Endothelial cell (in vitro differentiated cells): ENCODE data around the gene R3HDM2. TPM values are rescaled to one million over a fixed set of nuclear protein-coding genes. Genes with fewer than 3 reads are reported as not detected.

Experiments used
- DNase-seq: peaks from one replicate; pipeline ENCODE4 v3.0.0; 2021; ENCODE audit warnings: low spot score
- H3K27ac Mint-ChIP-seq: one replicate; pipeline ENCODE4 v1.8.0; 2021; ENCODE audit warnings: mixed read lengths, inconsistent platforms; ENCODE audit not compliant: unreplicated experiment
- H3K27me3 Mint-ChIP-seq: one replicate; pipeline ENCODE4 v1.8.0; 2021; ENCODE audit warnings: mild to moderate bottlenecking, moderate library complexity, mixed read lengths, inconsistent platforms; ENCODE audit not compliant: unreplicated experiment
- H3K36me3 Mint-ChIP-seq: one replicate; pipeline ENCODE4 v1.8.0; 2021; ENCODE audit warnings: mild to moderate bottlenecking, low read depth, mixed read lengths, inconsistent platforms; ENCODE audit not compliant: unreplicated experiment
- H3K4me1 Mint-ChIP-seq: one replicate; pipeline ENCODE4 v1.8.0; 2021; ENCODE audit warnings: mild to moderate bottlenecking, mixed read lengths, inconsistent platforms; ENCODE audit not compliant: unreplicated experiment
- H3K4me3 Mint-ChIP-seq: one replicate; pipeline ENCODE4 v1.8.0; 2021; ENCODE audit warnings: mild to moderate bottlenecking, mixed read lengths, inconsistent platforms; ENCODE audit not compliant: unreplicated experiment
- H3K9me3 Mint-ChIP-seq: one replicate; pipeline ENCODE4 v1.8.0; 2021; ENCODE audit warnings: mixed read lengths, inconsistent platforms; ENCODE audit not compliant: unreplicated experiment
- CTCF ChIP-seq: fragments of 200-600 bp; sonication (generic); IDR thresholded peaks from one replicate; pipeline ENCODE4 v1.5.0; 2021; ENCODE audit warnings: antibody characterized with exemption; ENCODE audit not compliant: unreplicated experiment
- total RNA-seq: library from RNA; stranded (reverse); fragmentation: NEBNext Ultra II Directional; extraction: Animal tissue kit (Norgen Biotek cat#: 25700); gene quantifications from one replicate; pipeline ENCODE4 v1.2.1, GENCODE V29; 2021; ENCODE audit not compliant: unreplicated experiment

R3HDM2 gene
- total RNA-seq, 1 donor from 2014 or later, result 39.4 TPM

- Mint-ChIP-seq H3K27ac (peak overlapping the region; percentile 64), H3K9me3 (no peaks in the 10 kb centered on the region), H3K4me1 (peaks cover 26% of the 10 kb centered on the region), H3K36me3 (peaks cover 17% of the 10 kb centered on the region), H3K4me3 (peak overlapping the region; percentile 70), H3K27me3 (peaks cover 46% of the 10 kb centered on the region)
- TF ChIP-seq CTCF, result no peak
- DNase-seq, result no peak
These were observed 190.5 kb downstream of the R3HDM2 start for GRCh38 chr12:57240066-57240921.

GRCh38 chr12:57239587-57240065 is 191.2 kb downstream of the R3HDM2 start:
- no peak for DNase-seq
- H3K27me3 Mint-ChIP-seq, result peaks cover 42% of the 10 kb centered on the region
- no peaks in the 10 kb centered on the region for H3K9me3 Mint-ChIP-seq
- H3K36me3 Mint-ChIP-seq, result peaks cover 19% of the 10 kb centered on the region
- no peak for TF ChIP-seq CTCF
- H3K27ac Mint-ChIP-seq, result peak overlapping the region; percentile 14
- peaks cover 26% of the 10 kb centered on the region for H3K4me1 Mint-ChIP-seq
- H3K4me3 Mint-ChIP-seq, result peak overlapping the region; percentile 49

GRCh38 chr12:57238854-57239554 is 191.8 kb downstream of the R3HDM2 start:
- peak; percentile 100 for TF ChIP-seq CTCF
- Mint-ChIP-seq H3K27ac (peak overlapping the region; percentile 64), H3K4me3 (peak overlapping the region; percentile 85), H3K27me3 (peaks cover 40% of the 10 kb centered on the region), H3K4me1 (peaks cover 23% of the 10 kb centered on the region), H3K9me3 (no peaks in the 10 kb centered on the region), H3K36me3 (peaks cover 26% of the 10 kb centered on the region)
- DNase-seq, result peak; percentile 96

- peak overlapping the region; percentile 85 for H3K4me3 Mint-ChIP-seq
These were observed 192.7 kb downstream of the R3HDM2 start for GRCh38 chr12:57237932-57238853.

More at GRCh38 chr12:57237932-57238853, 192.7 kb downstream of the R3HDM2 start:
- H3K27ac Mint-ChIP-seq, result peak overlapping the region; percentile 64
- peak; percentile 13 for DNase-seq
- TF ChIP-seq CTCF, result no peak
- H3K36me3 Mint-ChIP-seq, result peaks cover 30% of the 10 kb centered on the region
- peaks cover 23% of the 10 kb centered on the region for H3K4me1 Mint-ChIP-seq
- peaks cover 39% of the 10 kb centered on the region for H3K27me3 Mint-ChIP-seq
- H3K9me3 Mint-ChIP-seq, result no peaks in the 10 kb centered on the region
